ENCODE results near the gene PIH1D1. TPM values are rescaled to one million over a fixed set of nuclear protein-coding genes. Genes with fewer than 3 reads are reported as not detected.

Gene PIH1D1
- total RNA-seq, 2 experiments from 2014 or later = 145 to 151 TPM

DNA sequence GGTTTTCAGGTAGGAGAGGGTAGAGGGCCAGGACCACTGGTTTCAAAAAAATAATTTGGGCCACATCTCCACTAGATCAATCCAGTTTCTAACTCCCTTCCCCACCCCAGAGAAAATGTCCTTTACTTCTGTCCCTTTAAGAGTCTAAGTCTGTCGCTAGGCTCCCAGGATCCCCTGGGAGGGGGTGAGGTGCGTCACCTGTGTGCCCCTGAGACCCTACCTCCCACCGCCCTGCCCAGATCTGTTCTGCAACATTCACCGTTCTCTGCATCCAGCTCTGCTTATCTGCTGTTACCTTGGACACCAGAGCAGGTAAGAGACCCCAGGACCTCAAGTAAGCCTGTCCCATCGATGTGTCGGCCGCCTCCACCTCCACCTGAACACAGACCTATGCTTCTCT, 26.4 kb downstream of the PIH1D1 start, which contains the start of gene GFY:
Gene GFY, plus strand, starts transcription at position 211 of the 400 bp plus-strand sequence. CDS start 1,043 bp downstream, outside the sequence.
- Histone ChIP-seq H3K4me3 (ENCODE audit: low read length) (no peak within 1 kb of the TSS), H3K27ac (ENCODE audit: low read depth in 1 of 2, low read length in 2 of 2) (no peak within 1 kb of the TSS), H3K4me1 (ENCODE audit: insufficient read depth, low read length) (peaks cover 65% of the 10 kb centered on the region), H3K27me3 (ENCODE audit: control insufficient read depth in 1 of 2, insufficient read depth in 2 of 2, low read length in 2 of 2) (peaks cover 88 to 98% of the 10 kb centered on the region in 2 experiments), H3K9me3 (ENCODE audit: control insufficient read depth in 1 of 2, insufficient read depth in 1 of 2, low read length in 2 of 2) (peaks cover 0 to 36% of the 10 kb centered on the region in 2 experiments), H3K36me3 (ENCODE audit: insufficient read depth, low read length) (no peaks in the 10 kb centered on the region)
- DNase-seq = no peak
- CTCF ChIA-PET = interaction anchor here (0.7 to 1.3 kb wide), 2 partner anchors 33 to 45 kb away, joined by 3 read pairs; no protein-coding TSS in a partner anchor
- POLR2A ChIA-PET = interaction anchor here (0.9 to 1.7 kb wide), 3 partner anchors 11 to 33 kb away, joined by 3 to 6 read pairs (median 4); no protein-coding TSS in a partner anchor
- peak within 1 kb of the TSS; percentile 0 for H3K4me3 Mint-ChIP-seq
- no peak within 1 kb of the TSS for H3K27ac Mint-ChIP-seq
- no peaks in the 10 kb centered on the region for H3K9me3 Mint-ChIP-seq
- TF ChIP-seq, protein P1, sequence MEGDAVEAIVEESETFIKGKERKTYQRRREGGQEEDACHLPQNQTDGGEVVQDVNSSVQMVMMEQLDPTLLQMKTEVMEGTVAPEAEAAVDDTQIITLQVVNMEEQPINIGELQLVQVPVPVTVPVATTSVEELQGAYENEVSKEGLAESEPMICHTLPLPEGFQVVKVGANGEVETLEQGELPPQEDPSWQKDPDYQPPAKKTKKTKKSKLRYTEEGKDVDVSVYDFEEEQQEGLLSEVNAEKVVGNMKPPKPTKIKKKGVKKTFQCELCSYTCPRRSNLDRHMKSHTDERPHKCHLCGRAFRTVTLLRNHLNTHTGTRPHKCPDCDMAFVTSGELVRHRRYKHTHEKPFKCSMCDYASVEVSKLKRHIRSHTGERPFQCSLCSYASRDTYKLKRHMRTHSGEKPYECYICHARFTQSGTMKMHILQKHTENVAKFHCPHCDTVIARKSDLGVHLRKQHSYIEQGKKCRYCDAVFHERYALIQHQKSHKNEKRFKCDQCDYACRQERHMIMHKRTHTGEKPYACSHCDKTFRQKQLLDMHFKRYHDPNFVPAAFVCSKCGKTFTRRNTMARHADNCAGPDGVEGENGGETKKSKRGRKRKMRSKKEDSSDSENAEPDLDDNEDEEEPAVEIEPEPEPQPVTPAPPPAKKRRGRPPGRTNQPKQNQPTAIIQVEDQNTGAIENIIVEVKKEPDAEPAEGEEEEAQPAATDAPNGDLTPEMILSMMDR (IDR thresholded peaks at IDR 0.05) = no peak
- H3K4me1 Mint-ChIP-seq (ENCODE audit: low read depth) = peaks cover 78% of the 10 kb centered on the region
- no peaks in the 10 kb centered on the region for H3K36me3 Mint-ChIP-seq (ENCODE audit: low read depth)
- H3K27me3 Mint-ChIP-seq = peaks cover 95% of the 10 kb centered on the region
- intact Hi-C loops (cut with DNase I, micrococcal nuclease) = no loop called here
- no peak for ATAC-seq (ENCODE audit: poor library complexity)

GRCh38 chr19:49423985-49424303, 27.7 kb downstream of the PIH1D1 start:
- CTCF ChIA-PET = interaction anchor here (0.8 kb wide), 1 partner anchor 46 kb away, joined by 4 read pairs; no protein-coding TSS in a partner anchor
- Histone ChIP-seq H3K27ac (ENCODE audit: low read depth in 1 of 2, low read length in 2 of 2) (no peak overlapping the region), H3K9me3 (ENCODE audit: control insufficient read depth in 1 of 2, insufficient read depth in 1 of 2, low read length in 2 of 2) (peaks cover 0 to 36% of the 10 kb centered on the region in 2 experiments), H3K27me3 (ENCODE audit: control insufficient read depth in 1 of 2, insufficient read depth in 2 of 2, low read length in 2 of 2) (peaks cover 87 to 98% of the 10 kb centered on the region in 2 experiments), H3K4me3 (ENCODE audit: low read length) (no peak overlapping the region), H3K4me1 (ENCODE audit: insufficient read depth, low read length) (peaks cover 65% of the 10 kb centered on the region), H3K36me3 (ENCODE audit: insufficient read depth, low read length) (no peaks in the 10 kb centered on the region)
- H3K9me3 Mint-ChIP-seq = no peaks in the 10 kb centered on the region
- POLR2A ChIA-PET = interaction anchor here (0.8 kb wide), 1 partner anchor 342 kb away, joined by 3 read pairs; no protein-coding TSS in a partner anchor
- no peaks in the 10 kb centered on the region for H3K36me3 Mint-ChIP-seq (ENCODE audit: low read depth)
- TF ChIP-seq, protein P1 (IDR thresholded peaks at IDR 0.05) = no peak
- H3K4me3 Mint-ChIP-seq = peak overlapping the region; percentile 85
- peaks cover 95% of the 10 kb centered on the region for H3K27me3 Mint-ChIP-seq
- peak; percentile 35 for ATAC-seq (ENCODE audit: poor library complexity)
- H3K4me1 Mint-ChIP-seq (ENCODE audit: low read depth) = peaks cover 72% of the 10 kb centered on the region
- intact Hi-C loops (cut with DNase I, micrococcal nuclease) = loop anchor here in 1 of 2 experiments (2.0 kb wide), 1 partner anchor 15 kb away; no protein-coding TSS in a partner anchor
- DNase-seq = peak in 4 of 14 experiments; percentile 25 to 71 (median 60)
- peak overlapping the region; percentile 3 for H3K27ac Mint-ChIP-seq

GRCh38 chr19:49423071-49423984, 28.3 kb downstream of the PIH1D1 start, which contains the start of gene PTH2:
Gene PTH2, minus strand, starts transcription at chr19:49423441. Its CDS starts 102 bp downstream, at chr19:49423339.
- H3K4me3 Mint-ChIP-seq = peak within 1 kb of the TSS; percentile 85
- TF ChIP-seq, protein P1 (IDR thresholded peaks at IDR 0.05) = no peak
- intact Hi-C loops (cut with DNase I, micrococcal nuclease) = loop anchor here in 1 of 2 experiments (2.0 kb wide), 1 partner anchor 15 kb away; no protein-coding TSS in a partner anchor
- DNase-seq = no peak
- H3K27me3 ChIP-seq (ENCODE audit: control insufficient read depth in 1 of 2, insufficient read depth in 2 of 2, low read length in 2 of 2) = peaks cover 82 to 96% of the 10 kb centered on the region in 2 experiments
- H3K36me3 Mint-ChIP-seq (ENCODE audit: low read depth) = no peaks in the 10 kb centered on the region
- H3K36me3 ChIP-seq (ENCODE audit: insufficient read depth, low read length) = no peaks in the 10 kb centered on the region
- peaks cover 94% of the 10 kb centered on the region for H3K27me3 Mint-ChIP-seq
- peak within 1 kb of the TSS; percentile 3 for H3K27ac Mint-ChIP-seq
- CTCF ChIA-PET = interaction anchor here (0.8 kb wide), 1 partner anchor 47 kb away, joined by 4 read pairs; no protein-coding TSS in a partner anchor
- H3K4me3 ChIP-seq (ENCODE audit: low read length) = peak within 1 kb of the TSS; percentile 30
- ATAC-seq (ENCODE audit: poor library complexity) = no peak
- H3K27ac ChIP-seq (ENCODE audit: low read depth in 1 of 2, low read length in 2 of 2) = no peak within 1 kb of the TSS
- H3K4me1 Mint-ChIP-seq (ENCODE audit: low read depth) = peaks cover 68% of the 10 kb centered on the region
- H3K9me3 Mint-ChIP-seq = no peaks in the 10 kb centered on the region
- POLR2A ChIA-PET = interaction anchor here (0.8 kb wide), 1 partner anchor 343 kb away, joined by 3 read pairs; no protein-coding TSS in a partner anchor
- peaks cover 61% of the 10 kb centered on the region for H3K4me1 ChIP-seq (ENCODE audit: insufficient read depth, low read length)
- peaks cover 0 to 32% of the 10 kb centered on the region in 2 experiments for H3K9me3 ChIP-seq (ENCODE audit: control insufficient read depth in 1 of 2, insufficient read depth in 1 of 2, low read length in 2 of 2)

Measured in CD4-positive, alpha-beta T cell (primary cell).